GM12891 (cell line): ENCODE measurements around the gene CCL13.

Experiments
- POLR2A ChIP-seq: IDR thresholded peaks from 2 replicates; pipeline ENCODE4 v1.6.1; 2011; ENCODE audit warnings: low read depth, low read length, control low read depth
- POLR2AphosphoS5 ChIP-seq: IDR thresholded peaks from 2 replicates; pipeline ENCODE4 v1.6.1; 2011; ENCODE audit warnings: low read depth, low read length, control low read depth

GRCh38 chr17:34308371-34308770 lies 47.9 kb upstream of the CCL13 start:
- TF ChIP-seq POLR2A (no peak), POLR2AphosphoS5 (no peak)
